HG03565 (cell line): Measurements from ENCODE around the gene VWC2.

ENCODE experiments used
- ATAC-seq: cut with Tn5 transposase; IDR thresholded peaks from one replicate; pipeline ENCODE4 v1.9.1; 2021; ENCODE audit warnings: mild to moderate bottlenecking, moderate library complexity; ENCODE audit not compliant: unreplicated experiment

VWC2 gene

GRCh38 chr7:49773218-49773935 is at the start of gene VWC2:
VWC2 (plus strand) TSS chr7:49773638; CDS start chr7:49775436, 1,798 bp downstream.
- ATAC-seq: no peak

- no peak for ATAC-seq
These were observed 49.4 kb upstream of the VWC2 start for GRCh38 chr7:49724071-49724470.

- no peak for ATAC-seq
These were observed 41.6 kb upstream of the VWC2 start for GRCh38 chr7:49731836-49732235.

GRCh38 chr7:49762666-49763065 is 10.8 kb upstream of the VWC2 start:
- ATAC-seq: no peak

- peak; percentile 23 for ATAC-seq
These were observed 9.6 kb upstream of the VWC2 start for GRCh38 chr7:49763791-49764190.

- peak; percentile 85 for ATAC-seq
These were observed 6.5 kb upstream of the VWC2 start for GRCh38 chr7:49766966-49767365.

- no peak for ATAC-seq
These were observed 5.7 kb upstream of the VWC2 start for GRCh38 chr7:49767719-49768118.

GRCh38 chr7:49768254-49768653 is 5.2 kb upstream of the VWC2 start:
- no peak for ATAC-seq

- no peak for ATAC-seq
These were observed 4.6 kb upstream of the VWC2 start for GRCh38 chr7:49768835-49769234.

- ATAC-seq: no peak
These were observed 4.1 kb upstream of the VWC2 start for GRCh38 chr7:49769285-49769857.

- no peak for ATAC-seq
These were observed 2.6 kb upstream of the VWC2 start for GRCh38 chr7:49770838-49771237.

- ATAC-seq: peak; percentile 34
These were observed 1.8 kb upstream of the VWC2 start for GRCh38 chr7:49771427-49772176.

GRCh38 chr7:49772916-49773217 is 571 bp upstream of the VWC2 start:
- ATAC-seq: no peak

- no peak for ATAC-seq
These were observed 559 bp downstream of the VWC2 start for GRCh38 chr7:49773936-49774458.

- ATAC-seq: no peak
These were observed 1.1 kb downstream of the VWC2 start for GRCh38 chr7:49774459-49775064.

GRCh38 chr7:49775065-49775948 is 1.9 kb downstream of the VWC2 start:
- no peak for ATAC-seq

- ATAC-seq: no peak
These were observed 2.6 kb downstream of the VWC2 start for GRCh38 chr7:49775949-49776443.

- no peak for ATAC-seq
These were observed 3.6 kb downstream of the VWC2 start for GRCh38 chr7:49776994-49777393.

GRCh38 chr7:49778731-49779270 is 5.4 kb downstream of the VWC2 start:
- peak; percentile 31 for ATAC-seq

- peak; percentile 51 for ATAC-seq
These were observed 7.5 kb downstream of the VWC2 start for GRCh38 chr7:49780953-49781352.
